ENCODE results near the gene GPC4. TPM values are rescaled to one million over a fixed set of nuclear protein-coding genes. Genes with fewer than 3 reads are reported as not detected.
"Not testable (repeated sequence)": the region's sequence is repeated elsewhere in the genome, so short reads cannot be mapped to it uniquely, and the experiment has no call there.

The GPC4 gene
- total and polyA plus RNA-seq, 2 experiments from 2014 or later = 124 to 183 TPM

GRCh38 chrX:133285341-133285740 is 129.9 kb downstream of the GPC4 start:
- no peak for TF ChIP-seq EZH2 (IDR thresholded peaks at IDR 0.05; ENCODE audit: low read depth, unreplicated experiment)
- TF ChIP-seq NANOG (IDR thresholded peaks at IDR 0.05; ENCODE audit: borderline replicate concordance) = no peak
- no peak for TF ChIP-seq CTCF (conservative IDR thresholded peaks at IDR 0.05; ENCODE audit: low read depth in 2 of 2)
- TF ChIP-seq REST (IDR thresholded peaks at IDR 0.05; ENCODE audit: unreplicated experiment) = no peak
- TF ChIP-seq CREB1 (CRISPR knock-in tag; IDR thresholded peaks at IDR 0.05; ENCODE audit: low read depth) = no peak
- no peak for TF ChIP-seq EZH2phosphoT487 (IDR thresholded peaks at IDR 0.05; ENCODE audit: unreplicated experiment)
- no peak for TF ChIP-seq ZNF462 (CRISPR knock-in tag; IDR thresholded peaks at IDR 0.05)
- Histone ChIP-seq H2AFZ (no peak overlapping the region), H3K27me3 (ENCODE audit: insufficient read depth) (no peaks in the 10 kb centered on the region), H3K4me1 (ENCODE audit: insufficient read depth) (no peaks in the 10 kb centered on the region), H3K4me2 (no peak overlapping the region), H3K4me3 (no peak overlapping the region), H3K9me2 (ENCODE audit: insufficient read depth) (no peaks in the 10 kb centered on the region), H3F3A (replicated peaks; ENCODE audit: low read depth) (no peaks in the 10 kb centered on the region), H3K36me3 (ENCODE audit: insufficient read depth) (no peaks in the 10 kb centered on the region), H3K79me2 (replicated peaks; ENCODE audit: insufficient read depth) (no peaks in the 10 kb centered on the region), H4K20me1 (replicated peaks; ENCODE audit: insufficient read depth) (no peaks in the 10 kb centered on the region), H3K27ac (ENCODE audit: low read depth) (no peak overlapping the region)
- H3K27ac Mint-ChIP-seq = no peak overlapping the region
- DNase-seq (ENCODE audit: low spot score) (no peak), ATAC-seq (no peak)
- no peaks in the 10 kb centered on the region; the same call in 2 of the 3 replicates for H3K36me3 Mint-ChIP-seq (ENCODE audit: low read depth)
- H3K9me3 Mint-ChIP-seq = peaks cover 6% of the 10 kb centered on the region; the same call in 1 of the 3 replicates
- H3K4me1 Mint-ChIP-seq = no peaks in the 10 kb centered on the region
- H3K4me3 Mint-ChIP-seq = no peak overlapping the region
- H3K27me3 Mint-ChIP-seq (ENCODE audit: insufficient read depth, low read depth, poor library complexity) = peaks cover 3% of the 10 kb centered on the region

- H3K36me3 Mint-ChIP-seq (ENCODE audit: low read depth); H3K4me1 Mint-ChIP-seq; H3K4me3 Mint-ChIP-seq; H3K4me3 ChIP-seq; H2AFZ ChIP-seq; H3K9me2 ChIP-seq (ENCODE audit: insufficient read depth); H3K4me1 ChIP-seq (ENCODE audit: insufficient read depth); H3K27me3 Mint-ChIP-seq (ENCODE audit: insufficient read depth, low read depth, poor library complexity); ATAC-seq; DNase-seq (ENCODE audit: low spot score); H4K20me1 ChIP-seq (replicated peaks; ENCODE audit: insufficient read depth); H3K27ac Mint-ChIP-seq; H3K36me3 ChIP-seq (ENCODE audit: insufficient read depth); H3K27me3 ChIP-seq (ENCODE audit: insufficient read depth); H3K79me2 ChIP-seq (replicated peaks; ENCODE audit: insufficient read depth); H3K27ac ChIP-seq (ENCODE audit: low read depth); H3F3A ChIP-seq (replicated peaks; ENCODE audit: low read depth); H3K4me2 ChIP-seq: not testable (repeated sequence)
- H3K9me3 Mint-ChIP-seq = peaks cover 16% of the 10 kb centered on the region; the same call in 2 of the 3 replicates
Observed at GRCh38 chrX:133279112-133279730, 136.1 kb downstream of the GPC4 start.

Data from GM23338 (cell line).